HEK293 (cell line): ENCODE results near the gene OR51G2.

ENCODE experiments used
- CTCF ChIA-PET: fragments of 350-600 bp; formaldehyde crosslinking; extraction: SDS; loops from one replicate; lab custom pipeline; 2021; ENCODE audit warnings: antibody characterized with exemption; lab: Yijun Ruan, JAX
- POLR2A ChIA-PET: fragments of 300-600 bp; formaldehyde crosslinking; extraction: SDS; loops from one replicate; lab custom pipeline; 2020; ENCODE audit warnings: antibody characterized with exemption, inconsistent platforms; lab: Yijun Ruan, JAX
- H3K27ac ChIP-seq: fragments of 200-500 bp; sonication (Bioruptor generic); 2 replicates; pipeline ENCODE4 v1.5.1; 2014; ENCODE audit warnings: low read depth, low read length, control low read depth, inconsistent platforms; ENCODE audit errors: extremely low read depth
- H3K36me3 ChIP-seq, 2 experiments: fragments of 200-500 bp in 1 of 2; sonication (Bioruptor generic) in 1 of 2; 1 replicate in 1 of 2; 2 replicates in 1 of 2; pipeline ENCODE4 v1.5.1; 2014 to 2017; ENCODE audit warnings: inconsistent platforms in 2 of 2, low read length in 2 of 2; ENCODE audit not compliant: control insufficient read depth in 2 of 2, insufficient read depth in 1 of 2
- H3K4me1 ChIP-seq: fragments of 200-500 bp; sonication (Bioruptor generic); 2 replicates; pipeline ENCODE4 v1.5.1; 2014; ENCODE audit warnings: mild to moderate bottlenecking, low read length, inconsistent platforms; ENCODE audit not compliant: control insufficient read depth, insufficient read depth
- H3K4me3 ChIP-seq: 2 replicates; pipeline ENCODE4 v1.5.1; 2011; ENCODE audit warnings: low read depth, mild to moderate bottlenecking, control low read depth, low read length, moderate library complexity
- H3K9me3 ChIP-seq: fragments of 200-500 bp; sonication (Bioruptor generic); 2 replicates; pipeline ENCODE4 v1.5.1; 2014; ENCODE audit warnings: low read depth, low read length, inconsistent platforms; ENCODE audit not compliant: control insufficient read depth, insufficient read depth
- EGR2 ChIP-seq: fragments of 450-650 bp; formaldehyde crosslinking; IDR thresholded peaks from 2 replicates; pipeline ENCODE4 v1.5.1; 2016; ENCODE audit warnings: low read depth, missing biosample characterization, missing genetic modification characterization
- GLIS2 ChIP-seq: fragments of 450-650 bp; formaldehyde crosslinking; IDR thresholded peaks from 2 replicates; pipeline ENCODE4 v1.5.1; 2016; ENCODE audit warnings: missing biosample characterization, missing genetic modification characterization
- HOXC10 ChIP-seq: sonication (generic); formaldehyde crosslinking; IDR thresholded peaks from 2 replicates; pipeline ENCODE4 v1.8.1; 2023; ENCODE audit warnings: mild to moderate bottlenecking, missing genetic modification reagents
- OSR2 ChIP-seq: fragments of 450-650 bp; formaldehyde crosslinking; IDR thresholded peaks from 2 replicates; pipeline ENCODE4 v1.5.1; 2016; ENCODE audit warnings: missing biosample characterization, missing genetic modification characterization
- RBAK ChIP-seq: fragments of 450-650 bp; formaldehyde crosslinking; IDR thresholded peaks from 2 replicates; pipeline ENCODE4 v1.5.1; 2016; ENCODE audit warnings: missing biosample characterization, missing genetic modification characterization
- ZBTB10 ChIP-seq: fragments of 450-650 bp; formaldehyde crosslinking; IDR thresholded peaks from 2 replicates; pipeline ENCODE4 v1.5.1; 2016; ENCODE audit warnings: missing biosample characterization, missing genetic modification characterization
- ZBTB21 ChIP-seq: fragments of 450-650 bp; formaldehyde crosslinking; IDR thresholded peaks from 2 replicates; pipeline ENCODE4 v1.5.1; 2017; ENCODE audit warnings: missing biosample characterization, missing genetic modification characterization
- ZNF112 ChIP-seq: fragments of 450-650 bp; formaldehyde crosslinking; IDR thresholded peaks from 2 replicates; pipeline ENCODE4 v1.5.0; 2017; ENCODE audit warnings: missing biosample characterization, missing genetic modification characterization
- ZNF132 ChIP-seq: fragments of 450-650 bp; formaldehyde crosslinking; IDR thresholded peaks from 2 replicates; pipeline ENCODE4 v1.5.1; 2017; ENCODE audit warnings: missing biosample characterization, missing genetic modification characterization, borderline replicate concordance
- ZNF174 ChIP-seq: fragments of 450-650 bp; formaldehyde crosslinking; IDR thresholded peaks from 2 replicates; pipeline ENCODE4 v1.5.0; 2017; ENCODE audit warnings: missing biosample characterization, mild to moderate bottlenecking, missing genetic modification characterization
- ZNF248 ChIP-seq: fragments of 450-650 bp; formaldehyde crosslinking; IDR thresholded peaks from 2 replicates; pipeline ENCODE4 v1.5.1; 2017; ENCODE audit warnings: missing biosample characterization, missing genetic modification characterization
- ZNF292 ChIP-seq: fragments of 450-650 bp; formaldehyde crosslinking; IDR thresholded peaks from 2 replicates; pipeline ENCODE4 v1.5.1; 2016; ENCODE audit warnings: low read depth, missing biosample characterization, missing genetic modification characterization, borderline replicate concordance
- ZNF302 ChIP-seq: fragments of 450-650 bp; formaldehyde crosslinking; IDR thresholded peaks from 2 replicates; pipeline ENCODE4 v1.5.1; 2016; ENCODE audit warnings: missing biosample characterization, missing genetic modification characterization, low read depth
- ZNF449 ChIP-seq: fragments of 450-650 bp; formaldehyde crosslinking; IDR thresholded peaks from 2 replicates; pipeline ENCODE4 v1.5.1; 2017; ENCODE audit warnings: missing biosample characterization, mild to moderate bottlenecking, missing genetic modification characterization, moderate library complexity
- ZNF48 ChIP-seq: fragments of 450-650 bp; formaldehyde crosslinking; IDR thresholded peaks from 2 replicates; pipeline ENCODE4 v1.5.1; 2016; ENCODE audit warnings: missing biosample characterization, missing genetic modification characterization
- ZNF530 ChIP-seq: fragments of 450-650 bp; formaldehyde crosslinking; IDR thresholded peaks from 2 replicates; pipeline ENCODE4 v1.5.1; 2016; ENCODE audit warnings: low read depth, missing biosample characterization, missing genetic modification characterization
- ZNF585B ChIP-seq: fragments of 450-650 bp; formaldehyde crosslinking; IDR thresholded peaks from 2 replicates; pipeline ENCODE4 v1.5.1; 2016; ENCODE audit warnings: missing biosample characterization, missing genetic modification characterization
- ZNF596 ChIP-seq: fragments of 450-650 bp; IDR thresholded peaks from 2 replicates; pipeline ENCODE4 v1.5.0; 2018; ENCODE audit warnings: missing biosample characterization, mild to moderate bottlenecking, missing genetic modification characterization, moderate library complexity
- ZNF626 ChIP-seq: fragments of 450-650 bp; sonication (Bioruptor Pico); formaldehyde crosslinking; IDR thresholded peaks from 2 replicates; pipeline ENCODE4 v1.5.1; 2018; ENCODE audit warnings: missing biosample characterization, missing genetic modification characterization, inconsistent platforms
- ZNF776 ChIP-seq: fragments of 450-650 bp; formaldehyde crosslinking; IDR thresholded peaks from 2 replicates; pipeline ENCODE4 v1.5.0; 2017; ENCODE audit warnings: missing biosample characterization, missing genetic modification characterization, borderline replicate concordance
- ZNF843 ChIP-seq: fragments of 450-650 bp; formaldehyde crosslinking; IDR thresholded peaks from 2 replicates; pipeline ENCODE4 v1.5.1; 2016; ENCODE audit warnings: missing biosample characterization, missing genetic modification characterization
- ZSCAN4 ChIP-seq: fragments of 450-650 bp; formaldehyde crosslinking; IDR thresholded peaks from 2 replicates; pipeline ENCODE4 v1.5.1; 2017; ENCODE audit warnings: missing biosample characterization, missing genetic modification characterization
- TF ChIP-seq, protein P1 (sequence below): fragments of 450-650 bp; formaldehyde crosslinking; IDR thresholded peaks from 2 replicates; pipeline ENCODE4 v1.5.1; 2017; ENCODE audit warnings: missing biosample characterization, missing genetic modification characterization
- TF ChIP-seq, protein P2 (sequence below): fragments of 450-650 bp; formaldehyde crosslinking; IDR thresholded peaks from 2 replicates; pipeline ENCODE4 v1.5.1; 2016; ENCODE audit warnings: missing biosample characterization, missing genetic modification characterization

Gene OR51G2, protein sequence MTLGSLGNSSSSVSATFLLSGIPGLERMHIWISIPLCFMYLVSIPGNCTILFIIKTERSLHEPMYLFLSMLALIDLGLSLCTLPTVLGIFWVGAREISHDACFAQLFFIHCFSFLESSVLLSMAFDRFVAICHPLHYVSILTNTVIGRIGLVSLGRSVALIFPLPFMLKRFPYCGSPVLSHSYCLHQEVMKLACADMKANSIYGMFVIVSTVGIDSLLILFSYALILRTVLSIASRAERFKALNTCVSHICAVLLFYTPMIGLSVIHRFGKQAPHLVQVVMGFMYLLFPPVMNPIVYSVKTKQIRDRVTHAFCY

DNA sequence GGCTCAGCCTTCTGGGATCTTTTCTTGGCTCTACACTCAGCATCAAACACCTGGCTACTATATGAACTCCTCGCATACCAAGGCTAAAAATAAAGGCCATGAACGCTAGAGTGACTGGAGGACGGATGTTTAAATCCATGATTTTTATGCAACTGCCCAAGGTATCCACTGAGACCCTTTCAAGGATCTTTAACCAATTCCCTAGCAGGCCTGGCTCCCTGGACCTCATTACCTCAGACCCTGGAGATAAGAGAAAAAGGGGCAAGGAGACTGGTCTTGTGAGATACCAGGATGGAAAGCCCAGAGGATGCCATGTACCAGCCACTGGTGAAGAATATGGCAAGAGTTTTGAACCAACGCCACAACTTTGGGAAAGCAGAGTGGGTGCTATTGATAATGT is at the start of gene OR51G2:
Gene OR51G2 (minus strand): TSS at position 101 of the 400 bp plus-strand sequence. CDS start 3,687 bp downstream, outside the sequence.
- Histone ChIP-seq H3K36me3 (no peaks in the 10 kb centered on the region), H3K4me3 (no peak within 1 kb of the TSS), H3K9me3 (no peaks in the 10 kb centered on the region), H3K4me1 (no peaks in the 10 kb centered on the region), H3K27ac (no peak within 1 kb of the TSS)
- CTCF ChIA-PET: no interaction called here
- POLR2A ChIA-PET: no interaction called here
- no peak for TF ChIP-seq ZNF530 (tag by site-specific recombination)
- TF ChIP-seq ZNF112 (tag by site-specific recombination): no peak
- no peak for TF ChIP-seq HOXC10 (CRISPR knock-in tag)
- TF ChIP-seq ZNF248 (tag by site-specific recombination): no peak
- no peak for TF ChIP-seq GLIS2 (tag by site-specific recombination)
- no peak for TF ChIP-seq EGR2
- TF ChIP-seq ZNF302 (tag by site-specific recombination): no peak

- no peaks in the 10 kb centered on the region for H3K9me3 ChIP-seq
- no peak overlapping the region for H3K4me3 ChIP-seq
- no peaks in the 10 kb centered on the region for H3K36me3 ChIP-seq
- POLR2A ChIA-PET: no interaction called here
- CTCF ChIA-PET: interaction anchor here (0.7 kb wide), 1 partner anchor 134 kb away, joined by 3 read pairs; no protein-coding TSS in a partner anchor
- no peaks in the 10 kb centered on the region for H3K4me1 ChIP-seq
- TF ChIP-seq, protein P1, sequence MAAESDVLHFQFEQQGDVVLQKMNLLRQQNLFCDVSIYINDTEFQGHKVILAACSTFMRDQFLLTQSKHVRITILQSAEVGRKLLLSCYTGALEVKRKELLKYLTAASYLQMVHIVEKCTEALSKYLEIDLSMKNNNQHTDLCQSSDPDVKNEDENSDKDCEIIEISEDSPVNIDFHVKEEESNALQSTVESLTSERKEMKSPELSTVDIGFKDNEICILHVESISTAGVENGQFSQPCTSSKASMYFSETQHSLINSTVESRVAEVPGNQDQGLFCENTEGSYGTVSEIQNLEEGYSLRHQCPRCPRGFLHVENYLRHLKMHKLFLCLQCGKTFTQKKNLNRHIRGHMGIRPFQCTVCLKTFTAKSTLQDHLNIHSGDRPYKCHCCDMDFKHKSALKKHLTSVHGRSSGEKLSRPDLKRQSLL: no peak
- TF ChIP-seq ZBTB10 (no peak), ZNF292 (tag by site-specific recombination) (no peak), ZNF585B (tag by site-specific recombination) (no peak), ZNF174 (tag by site-specific recombination) (no peak), ZNF48 (no peak), ZNF776 (tag by site-specific recombination) (no peak), ZNF626 (tag by site-specific recombination) (no peak), RBAK (tag by site-specific recombination) (no peak), OSR2 (no peak), ZBTB21 (tag by site-specific recombination) (no peak), ZSCAN4 (tag by site-specific recombination) (no peak), ZNF449 (tag by site-specific recombination) (no peak), ZNF132 (no peak), ZNF596 (no peak), ZNF843 (tag by site-specific recombination) (no peak)
- TF ChIP-seq, protein P2, sequence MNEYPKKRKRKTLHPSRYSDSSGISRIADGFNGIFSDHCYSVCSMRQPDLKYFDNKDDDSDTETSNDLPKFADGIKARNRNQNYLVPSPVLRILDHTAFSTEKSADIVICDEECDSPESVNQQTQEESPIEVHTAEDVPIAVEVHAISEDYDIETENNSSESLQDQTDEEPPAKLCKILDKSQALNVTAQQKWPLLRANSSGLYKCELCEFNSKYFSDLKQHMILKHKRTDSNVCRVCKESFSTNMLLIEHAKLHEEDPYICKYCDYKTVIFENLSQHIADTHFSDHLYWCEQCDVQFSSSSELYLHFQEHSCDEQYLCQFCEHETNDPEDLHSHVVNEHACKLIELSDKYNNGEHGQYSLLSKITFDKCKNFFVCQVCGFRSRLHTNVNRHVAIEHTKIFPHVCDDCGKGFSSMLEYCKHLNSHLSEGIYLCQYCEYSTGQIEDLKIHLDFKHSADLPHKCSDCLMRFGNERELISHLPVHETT (tag by site-specific recombination): no peak
- no peak overlapping the region for H3K27ac ChIP-seq
Observed at GRCh38 chr11:4962816-4963215, 43.7 kb upstream of the OR51G2 start.
